ENCODE measurements around the gene PRM1. TPM values are rescaled to one million over a fixed set of nuclear protein-coding genes. Genes with fewer than 3 reads are reported as not detected.

Gene PRM1
- total and polyA plus RNA-seq, 2 of the 13 experiments (the other 11 are each of a cell fraction or from before 2014, with no cell fraction given), result not detected

GRCh38 chr16:11273721-11274324, 7.3 kb downstream of the PRM1 start (continued):
- no peak for TF ChIP-seq ZNF710 (CRISPR knock-in tag; IDR thresholded peaks at IDR 0.05; ENCODE audit: borderline replicate concordance)
- TF ChIP-seq CBX1 (IDR thresholded peaks at IDR 0.05; ENCODE audit: low read depth), result no peak
- TF ChIP-seq ZNF451 (CRISPR knock-in tag; IDR thresholded peaks at IDR 0.05), result no peak
- no peak for TF ChIP-seq RFX3 (CRISPR knock-in tag; IDR thresholded peaks at IDR 0.05)
- no peak for TF ChIP-seq ZNF569 (CRISPR knock-in tag; IDR thresholded peaks at IDR 0.05; ENCODE audit: borderline replicate concordance)
- no peak for TF ChIP-seq TAF1 (CRISPR knock-in tag; IDR thresholded peaks at IDR 0.05)
- TF ChIP-seq ZBTB44 (CRISPR knock-in tag; IDR thresholded peaks at IDR 0.05), result no peak
- 0 out of 2 replicates have a peak, but pooled peaks have one; percentile 32 for TF ChIP-seq ELF3 (CRISPR knock-in tag; IDR thresholded peaks at IDR 0.05)
- TF ChIP-seq ZNF780A (CRISPR knock-in tag; IDR thresholded peaks at IDR 0.05), result no peak
- TF ChIP-seq NR2F2 (IDR thresholded peaks at IDR 0.05; ENCODE audit: borderline replicate concordance, low read depth), result peak; percentile 54; the same call in 1 of the 2 replicates
- no peak for TF ChIP-seq KIAA2018 (CRISPR knock-in tag; IDR thresholded peaks at IDR 0.05; ENCODE audit: borderline replicate concordance)
- TF ChIP-seq ZNF724P (CRISPR knock-in tag; IDR thresholded peaks at IDR 0.05; ENCODE audit: borderline replicate concordance), result no peak
- TF ChIP-seq FOXA1 (IDR thresholded peaks at IDR 0.05), result no peak
- TF ChIP-seq FOXA1 (CRISPR knock-in tag; IDR thresholded peaks at IDR 0.05), result peak; percentile 62; the same call in 1 of the 2 replicates
- TF ChIP-seq FOSL2 (CRISPR knock-in tag; IDR thresholded peaks at IDR 0.05), result peak; percentile 46
- no peak for TF ChIP-seq RELA (CRISPR knock-in tag; IDR thresholded peaks at IDR 0.05)
- TF ChIP-seq ZNF839 (CRISPR knock-in tag; IDR thresholded peaks at IDR 0.05; ENCODE audit: borderline replicate concordance), result no peak
- no peak for TF ChIP-seq HOXA7 (CRISPR knock-in tag; IDR thresholded peaks at IDR 0.05)
